HEK293 (cell line): ENCODE measurements around the gene ERI3.

ENCODE experiments used
- CTCF ChIA-PET: fragments of 350-600 bp; formaldehyde crosslinking; extraction: SDS; loops from one replicate; lab custom pipeline; 2021; ENCODE audit warnings: antibody characterized with exemption; lab: Yijun Ruan, JAX
- POLR2A ChIA-PET: fragments of 300-600 bp; formaldehyde crosslinking; extraction: SDS; loops from one replicate; lab custom pipeline; 2020; ENCODE audit warnings: antibody characterized with exemption, inconsistent platforms; lab: Yijun Ruan, JAX
- H3K27ac ChIP-seq: fragments of 200-500 bp; sonication (Bioruptor generic); 2 replicates; pipeline ENCODE4 v1.5.1; 2014; ENCODE audit warnings: low read depth, low read length, control low read depth, inconsistent platforms; ENCODE audit errors: extremely low read depth
- H3K36me3 ChIP-seq, 2 experiments: fragments of 200-500 bp in 1 of 2; sonication (Bioruptor generic) in 1 of 2; 1 replicate in 1 of 2; 2 replicates in 1 of 2; pipeline ENCODE4 v1.5.1; 2014 to 2017; ENCODE audit warnings: inconsistent platforms in 2 of 2, low read length in 2 of 2; ENCODE audit not compliant: control insufficient read depth in 2 of 2, insufficient read depth in 1 of 2
- H3K4me1 ChIP-seq: fragments of 200-500 bp; sonication (Bioruptor generic); 2 replicates; pipeline ENCODE4 v1.5.1; 2014; ENCODE audit warnings: mild to moderate bottlenecking, low read length, inconsistent platforms; ENCODE audit not compliant: control insufficient read depth, insufficient read depth
- H3K4me3 ChIP-seq: 2 replicates; pipeline ENCODE4 v1.5.1; 2011; ENCODE audit warnings: low read depth, mild to moderate bottlenecking, control low read depth, low read length, moderate library complexity
- H3K9me3 ChIP-seq: fragments of 200-500 bp; sonication (Bioruptor generic); 2 replicates; pipeline ENCODE4 v1.5.1; 2014; ENCODE audit warnings: low read depth, low read length, inconsistent platforms; ENCODE audit not compliant: control insufficient read depth, insufficient read depth
- FEZF1 ChIP-seq: fragments of 450-650 bp; formaldehyde crosslinking; IDR thresholded peaks from 2 replicates; pipeline ENCODE4 v1.5.1; 2016; ENCODE audit warnings: missing biosample characterization, missing genetic modification characterization
- KLF7 ChIP-seq: fragments of 450-650 bp; formaldehyde crosslinking; IDR thresholded peaks from 2 replicates; pipeline ENCODE4 v1.5.1; 2016; ENCODE audit warnings: missing biosample characterization, missing genetic modification characterization, borderline replicate concordance
- MYNN ChIP-seq: fragments of 450-650 bp; formaldehyde crosslinking; IDR thresholded peaks from 2 replicates; pipeline ENCODE4 v1.5.1; 2016; ENCODE audit warnings: missing biosample characterization, missing genetic modification characterization, borderline replicate concordance
- MZF1 ChIP-seq: fragments of 450-650 bp; formaldehyde crosslinking; IDR thresholded peaks from 2 replicates; pipeline ENCODE4 v1.5.1; 2017; ENCODE audit warnings: missing biosample characterization, missing genetic modification characterization, borderline replicate concordance
- SP7 ChIP-seq: fragments of 450-650 bp; formaldehyde crosslinking; IDR thresholded peaks from 2 replicates; pipeline ENCODE4 v1.5.1; 2016; ENCODE audit warnings: missing biosample characterization, missing genetic modification characterization
- WT1 ChIP-seq: fragments of 450-650 bp; formaldehyde crosslinking; IDR thresholded peaks from 2 replicates; pipeline ENCODE4 v1.5.1; 2016; ENCODE audit warnings: missing biosample characterization, missing genetic modification characterization
- ZFP3 ChIP-seq: fragments of 450-650 bp; formaldehyde crosslinking; IDR thresholded peaks from 2 replicates; pipeline ENCODE4 v1.5.1; 2016; ENCODE audit warnings: low read depth, missing biosample characterization, missing genetic modification characterization
- ZFP37 ChIP-seq: fragments of 450-650 bp; formaldehyde crosslinking; IDR thresholded peaks from 2 replicates; pipeline ENCODE4 v1.5.1; 2016; ENCODE audit warnings: missing biosample characterization, missing genetic modification characterization
- ZNF404 ChIP-seq: fragments of 450-650 bp; formaldehyde crosslinking; IDR thresholded peaks from 2 replicates; pipeline ENCODE4 v1.5.1; 2017; ENCODE audit warnings: missing biosample characterization, missing genetic modification characterization
- ZNF514 ChIP-seq: fragments of 450-650 bp; formaldehyde crosslinking; IDR thresholded peaks from 2 replicates; pipeline ENCODE4 v1.5.1; 2016; ENCODE audit warnings: missing biosample characterization, missing genetic modification characterization
- ZNF548 ChIP-seq: fragments of 450-650 bp; formaldehyde crosslinking; IDR thresholded peaks from 2 replicates; pipeline ENCODE4 v1.5.1; 2016; ENCODE audit warnings: missing biosample characterization, missing genetic modification characterization
- ZNF677 ChIP-seq: fragments of 450-650 bp; IDR thresholded peaks from 2 replicates; pipeline ENCODE4 v1.5.0; 2018; ENCODE audit warnings: missing biosample characterization, mild to moderate bottlenecking, missing genetic modification characterization, moderate library complexity
- ZNF785 ChIP-seq: fragments of 450-650 bp; formaldehyde crosslinking; IDR thresholded peaks from 2 replicates; pipeline ENCODE4 v1.5.1; 2016; ENCODE audit warnings: missing biosample characterization, missing genetic modification characterization
- ZSCAN30 ChIP-seq: fragments of 450-650 bp; IDR thresholded peaks from 2 replicates; pipeline ENCODE4 v1.5.1; 2018; ENCODE audit warnings: missing biosample characterization, mild to moderate bottlenecking, missing genetic modification characterization, moderate library complexity
- TF ChIP-seq, protein P1 (sequence below): fragments of 450-650 bp; formaldehyde crosslinking; IDR thresholded peaks from 2 replicates; pipeline ENCODE4 v1.5.1; 2016; ENCODE audit warnings: missing biosample characterization, missing genetic modification characterization
- TF ChIP-seq, protein P2 (sequence below): fragments of 450-650 bp; formaldehyde crosslinking; IDR thresholded peaks from 2 replicates; pipeline ENCODE4 v1.5.1; 2017; ENCODE audit warnings: missing biosample characterization, mild to moderate bottlenecking, missing genetic modification characterization, moderate library complexity
- TF ChIP-seq, protein P3 (sequence below): fragments of 450-650 bp; formaldehyde crosslinking; IDR thresholded peaks from 2 replicates; pipeline ENCODE4 v1.5.1; 2016; ENCODE audit warnings: missing biosample characterization, missing genetic modification characterization, borderline replicate concordance
- TF ChIP-seq, protein P4 (sequence below): fragments of 450-650 bp; formaldehyde crosslinking; IDR thresholded peaks from 2 replicates; pipeline ENCODE4 v1.5.1; 2016; ENCODE audit warnings: missing biosample characterization, missing genetic modification characterization

The ERI3 gene

DNA sequence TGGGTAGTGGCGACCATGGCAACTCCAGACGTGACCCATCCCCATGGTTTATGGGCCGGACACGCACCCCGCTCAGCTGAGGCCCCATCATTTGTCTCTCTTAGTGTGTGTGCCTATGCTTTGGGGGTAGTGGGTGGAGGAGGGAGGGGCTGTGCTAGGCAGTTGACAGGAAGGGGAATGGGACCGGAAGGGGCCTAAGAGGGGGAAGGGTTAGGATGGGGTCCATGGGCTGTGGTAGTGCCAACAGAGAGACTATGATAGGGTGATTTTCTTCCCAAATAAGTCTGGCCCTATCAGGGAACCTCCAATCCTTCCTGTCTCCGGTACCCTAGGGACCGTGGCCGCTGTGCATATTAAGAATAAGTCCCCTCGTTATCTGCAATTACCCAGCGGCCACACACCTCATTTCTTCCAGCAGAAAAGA, 131.9 kb downstream of the ERI3 start (continued):
- TF ChIP-seq, protein P1, sequence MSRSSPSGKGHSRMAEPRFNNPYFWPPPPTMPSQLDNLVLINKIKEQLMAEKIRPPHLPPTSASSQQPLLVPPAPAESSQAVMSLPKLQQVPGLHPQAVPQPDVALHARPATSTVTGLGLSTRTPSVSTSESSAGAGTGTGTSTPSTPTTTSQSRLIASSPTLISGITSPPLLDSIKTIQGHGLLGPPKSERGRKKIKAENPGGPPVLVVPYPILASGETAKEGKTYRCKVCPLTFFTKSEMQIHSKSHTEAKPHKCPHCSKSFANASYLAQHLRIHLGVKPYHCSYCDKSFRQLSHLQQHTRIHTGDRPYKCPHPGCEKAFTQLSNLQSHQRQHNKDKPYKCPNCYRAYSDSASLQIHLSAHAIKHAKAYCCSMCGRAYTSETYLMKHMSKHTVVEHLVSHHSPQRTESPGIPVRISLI (tag by site-specific recombination): no peak
- TF ChIP-seq ZNF548 (tag by site-specific recombination): no peak
- TF ChIP-seq ZSCAN30 (tag by site-specific recombination): no peak
- no peak for TF ChIP-seq MYNN (tag by site-specific recombination)
- no peak for TF ChIP-seq SP7
- TF ChIP-seq, all 188 proteins: peak for 0

DNA sequence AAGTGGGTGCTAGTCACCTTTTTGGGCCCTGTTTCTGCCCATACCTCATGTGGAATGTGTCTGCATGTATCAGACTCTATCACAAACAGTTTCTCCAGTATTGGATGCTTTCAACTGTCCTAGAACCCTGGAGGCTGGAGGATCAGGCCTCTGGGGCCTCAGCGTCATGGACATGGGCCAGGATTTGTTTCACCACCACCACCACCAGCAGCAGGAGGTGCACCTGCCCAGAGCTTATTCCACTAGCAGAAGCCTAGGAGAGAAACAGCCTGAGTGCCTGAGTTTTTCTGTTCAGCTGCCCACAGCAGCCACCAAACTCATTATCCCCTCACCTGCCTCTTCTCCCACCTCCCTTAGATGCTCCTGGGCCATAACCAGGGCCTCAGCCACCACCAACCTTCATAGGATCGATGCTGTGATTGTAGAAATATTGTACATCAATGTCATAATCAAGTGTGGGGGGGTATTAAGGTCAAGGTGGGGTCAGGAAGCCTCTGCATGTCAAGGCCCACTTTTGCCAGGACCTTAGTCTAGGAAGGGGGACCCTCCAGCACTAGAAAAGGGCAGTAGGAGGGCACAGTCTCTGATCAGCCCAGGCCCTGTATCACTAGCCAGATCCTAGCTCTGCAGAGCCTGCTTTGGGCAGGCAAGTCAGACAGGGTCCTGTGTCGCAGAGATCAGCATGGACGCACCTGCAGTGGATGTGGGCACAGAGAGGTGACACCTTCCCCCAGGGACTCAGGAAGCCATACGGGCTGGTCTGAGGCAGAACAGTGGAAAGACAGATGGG, 132.5 kb downstream of the ERI3 start:
- H3K36me3 ChIP-seq: peaks cover 0 to 76% of the 10 kb centered on the region in 2 experiments; a peak in 1 of 3 replicates
- no peak overlapping the region for H3K4me3 ChIP-seq
- no peaks in the 10 kb centered on the region for H3K9me3 ChIP-seq
- H3K4me1 ChIP-seq: no peaks in the 10 kb centered on the region
- ChIA-PET CTCF (no interaction called here), POLR2A (no interaction called here)
- TF ChIP-seq, protein P2, sequence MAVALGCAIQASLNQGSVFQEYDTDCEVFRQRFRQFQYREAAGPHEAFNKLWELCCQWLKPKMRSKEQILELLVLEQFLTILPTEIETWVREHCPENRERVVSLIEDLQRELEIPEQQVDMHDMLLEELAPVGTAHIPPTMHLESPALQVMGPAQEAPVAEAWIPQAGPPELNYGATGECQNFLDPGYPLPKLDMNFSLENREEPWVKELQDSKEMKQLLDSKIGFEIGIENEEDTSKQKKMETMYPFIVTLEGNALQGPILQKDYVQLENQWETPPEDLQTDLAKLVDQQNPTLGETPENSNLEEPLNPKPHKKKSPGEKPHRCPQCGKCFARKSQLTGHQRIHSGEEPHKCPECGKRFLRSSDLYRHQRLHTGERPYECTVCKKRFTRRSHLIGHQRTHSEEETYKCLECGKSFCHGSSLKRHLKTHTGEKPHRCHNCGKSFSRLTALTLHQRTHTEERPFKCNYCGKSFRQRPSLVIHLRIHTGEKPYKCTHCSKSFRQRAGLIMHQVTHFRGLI (tag by site-specific recombination): no peak
- TF ChIP-seq WT1 (tag by site-specific recombination) (no peak), ZFP3 (tag by site-specific recombination) (no peak), KLF7 (tag by site-specific recombination) (no peak), ZNF785 (tag by site-specific recombination) (no peak), FEZF1 (tag by site-specific recombination) (no peak), ZFP37 (tag by site-specific recombination) (no peak), MZF1 (no peak), ZNF514 (no peak), ZNF404 (tag by site-specific recombination) (no peak), ZNF677 (tag by site-specific recombination) (no peak)
- TF ChIP-seq, protein P3, sequence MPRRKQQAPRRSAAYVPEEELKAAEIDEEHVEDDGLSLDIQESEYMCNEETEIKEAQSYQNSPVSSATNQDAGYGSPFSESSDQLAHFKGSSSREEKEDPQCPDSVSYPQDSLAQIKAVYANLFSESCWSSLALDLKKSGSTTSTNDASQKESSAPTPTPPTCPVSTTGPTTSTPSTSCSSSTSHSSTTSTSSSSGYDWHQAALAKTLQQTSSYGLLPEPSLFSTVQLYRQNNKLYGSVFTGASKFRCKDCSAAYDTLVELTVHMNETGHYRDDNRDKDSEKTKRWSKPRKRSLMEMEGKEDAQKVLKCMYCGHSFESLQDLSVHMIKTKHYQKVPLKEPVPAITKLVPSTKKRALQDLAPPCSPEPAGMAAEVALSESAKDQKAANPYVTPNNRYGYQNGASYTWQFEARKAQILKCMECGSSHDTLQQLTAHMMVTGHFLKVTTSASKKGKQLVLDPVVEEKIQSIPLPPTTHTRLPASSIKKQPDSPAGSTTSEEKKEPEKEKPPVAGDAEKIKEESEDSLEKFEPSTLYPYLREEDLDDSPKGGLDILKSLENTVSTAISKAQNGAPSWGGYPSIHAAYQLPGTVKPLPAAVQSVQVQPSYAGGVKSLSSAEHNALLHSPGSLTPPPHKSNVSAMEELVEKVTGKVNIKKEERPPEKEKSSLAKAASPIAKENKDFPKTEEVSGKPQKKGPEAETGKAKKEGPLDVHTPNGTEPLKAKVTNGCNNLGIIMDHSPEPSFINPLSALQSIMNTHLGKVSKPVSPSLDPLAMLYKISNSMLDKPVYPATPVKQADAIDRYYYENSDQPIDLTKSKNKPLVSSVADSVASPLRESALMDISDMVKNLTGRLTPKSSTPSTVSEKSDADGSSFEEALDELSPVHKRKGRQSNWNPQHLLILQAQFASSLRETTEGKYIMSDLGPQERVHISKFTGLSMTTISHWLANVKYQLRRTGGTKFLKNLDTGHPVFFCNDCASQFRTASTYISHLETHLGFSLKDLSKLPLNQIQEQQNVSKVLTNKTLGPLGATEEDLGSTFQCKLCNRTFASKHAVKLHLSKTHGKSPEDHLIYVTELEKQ: no peak
- TF ChIP-seq, protein P4, sequence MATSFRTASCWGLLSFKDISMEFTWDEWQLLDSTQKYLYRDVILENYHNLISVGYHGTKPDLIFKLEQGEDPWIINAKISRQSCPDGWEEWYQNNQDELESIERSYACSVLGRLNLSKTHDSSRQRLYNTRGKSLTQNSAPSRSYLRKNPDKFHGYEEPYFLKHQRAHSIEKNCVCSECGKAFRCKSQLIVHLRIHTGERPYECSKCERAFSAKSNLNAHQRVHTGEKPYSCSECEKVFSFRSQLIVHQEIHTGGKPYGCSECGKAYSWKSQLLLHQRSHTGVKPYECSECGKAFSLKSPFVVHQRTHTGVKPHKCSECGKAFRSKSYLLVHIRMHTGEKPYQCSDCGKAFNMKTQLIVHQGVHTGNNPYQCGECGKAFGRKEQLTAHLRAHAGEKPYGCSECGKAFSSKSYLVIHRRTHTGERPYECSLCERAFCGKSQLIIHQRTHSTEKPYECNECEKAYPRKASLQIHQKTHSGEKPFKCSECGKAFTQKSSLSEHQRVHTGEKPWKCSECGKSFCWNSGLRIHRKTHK (tag by site-specific recombination): no peak
- TF ChIP-seq, protein P1 (tag by site-specific recombination): no peak
- no peak overlapping the region for H3K27ac ChIP-seq
